OCI-LY3 (cell line): ENCODE measurements around the gene TOLLIP.

Experiments used
- EZH2phosphoT487 ChIP-seq: fragments of 200-600 bp; shearing (Covaris generic); IDR thresholded peaks from 2 replicates; pipeline ENCODE4 v1.6.1; 2018; ENCODE audit warnings: antibody characterized with exemption, mixed run types, low read depth
- TF ChIP-seq, protein P1 (sequence below): fragments of 200-600, 300-600 bp; sonication (generic); IDR thresholded peaks from 2 replicates; pipeline ENCODE4 v1.5.1; 2014; ENCODE audit warnings: antibody characterized with exemption, low read length, low read depth

DNA sequence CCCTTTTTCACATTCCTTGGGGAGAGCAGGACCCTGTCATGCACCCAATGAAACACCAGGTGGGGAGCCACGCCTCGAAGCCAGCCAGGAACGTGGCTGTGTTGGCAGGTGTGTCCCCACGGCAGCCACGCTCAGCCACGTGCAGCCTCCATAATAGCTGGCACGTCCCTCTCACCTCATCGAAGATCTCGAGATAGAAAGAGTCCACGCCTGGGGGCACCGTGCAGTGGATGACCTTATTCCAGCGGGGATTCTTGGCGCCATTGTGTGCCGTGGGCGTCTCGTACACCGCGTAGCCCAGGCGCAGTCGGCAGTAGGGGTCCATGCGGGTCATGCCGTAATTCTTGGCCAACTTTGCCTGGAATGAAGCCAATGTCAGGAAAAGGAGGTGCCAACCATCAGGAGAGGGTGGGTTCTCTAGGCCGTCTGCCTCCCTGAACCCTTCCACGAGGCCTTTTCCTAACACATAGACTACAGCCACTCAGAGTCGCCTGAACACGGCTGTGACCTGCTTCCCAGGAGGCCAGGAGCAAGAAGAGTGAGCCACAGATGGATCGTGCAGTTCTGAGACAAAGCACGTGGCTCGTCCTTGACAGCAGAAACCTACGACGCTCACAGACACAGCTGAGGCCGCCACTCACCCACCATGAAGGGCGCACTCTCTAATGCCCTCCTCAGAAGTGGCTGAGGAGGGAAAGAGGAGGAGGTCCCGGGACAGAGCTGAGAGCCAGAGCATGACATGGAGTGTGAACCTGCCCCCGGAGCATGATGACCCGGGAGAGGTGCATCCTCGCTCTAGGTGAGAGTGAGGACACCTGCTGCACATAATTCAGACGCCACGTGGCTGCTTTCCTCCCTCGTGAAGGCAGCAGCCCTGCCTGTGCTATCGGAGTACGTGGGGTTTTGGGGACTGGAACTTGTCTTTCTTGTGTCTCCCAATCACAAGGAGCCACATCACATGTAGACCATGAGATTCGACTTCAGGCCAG, 19.1 kb downstream of the TOLLIP start:
- TF ChIP-seq, protein P1, sequence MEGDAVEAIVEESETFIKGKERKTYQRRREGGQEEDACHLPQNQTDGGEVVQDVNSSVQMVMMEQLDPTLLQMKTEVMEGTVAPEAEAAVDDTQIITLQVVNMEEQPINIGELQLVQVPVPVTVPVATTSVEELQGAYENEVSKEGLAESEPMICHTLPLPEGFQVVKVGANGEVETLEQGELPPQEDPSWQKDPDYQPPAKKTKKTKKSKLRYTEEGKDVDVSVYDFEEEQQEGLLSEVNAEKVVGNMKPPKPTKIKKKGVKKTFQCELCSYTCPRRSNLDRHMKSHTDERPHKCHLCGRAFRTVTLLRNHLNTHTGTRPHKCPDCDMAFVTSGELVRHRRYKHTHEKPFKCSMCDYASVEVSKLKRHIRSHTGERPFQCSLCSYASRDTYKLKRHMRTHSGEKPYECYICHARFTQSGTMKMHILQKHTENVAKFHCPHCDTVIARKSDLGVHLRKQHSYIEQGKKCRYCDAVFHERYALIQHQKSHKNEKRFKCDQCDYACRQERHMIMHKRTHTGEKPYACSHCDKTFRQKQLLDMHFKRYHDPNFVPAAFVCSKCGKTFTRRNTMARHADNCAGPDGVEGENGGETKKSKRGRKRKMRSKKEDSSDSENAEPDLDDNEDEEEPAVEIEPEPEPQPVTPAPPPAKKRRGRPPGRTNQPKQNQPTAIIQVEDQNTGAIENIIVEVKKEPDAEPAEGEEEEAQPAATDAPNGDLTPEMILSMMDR, result no peak
- TF ChIP-seq EZH2phosphoT487, result no peak
